ENCODE results near the gene SLF2.
"Not testable (repeated sequence)": the region's sequence is repeated elsewhere in the genome, so short reads cannot be mapped to it uniquely, and the experiment has no call there.

The SLF2 gene

DNA sequence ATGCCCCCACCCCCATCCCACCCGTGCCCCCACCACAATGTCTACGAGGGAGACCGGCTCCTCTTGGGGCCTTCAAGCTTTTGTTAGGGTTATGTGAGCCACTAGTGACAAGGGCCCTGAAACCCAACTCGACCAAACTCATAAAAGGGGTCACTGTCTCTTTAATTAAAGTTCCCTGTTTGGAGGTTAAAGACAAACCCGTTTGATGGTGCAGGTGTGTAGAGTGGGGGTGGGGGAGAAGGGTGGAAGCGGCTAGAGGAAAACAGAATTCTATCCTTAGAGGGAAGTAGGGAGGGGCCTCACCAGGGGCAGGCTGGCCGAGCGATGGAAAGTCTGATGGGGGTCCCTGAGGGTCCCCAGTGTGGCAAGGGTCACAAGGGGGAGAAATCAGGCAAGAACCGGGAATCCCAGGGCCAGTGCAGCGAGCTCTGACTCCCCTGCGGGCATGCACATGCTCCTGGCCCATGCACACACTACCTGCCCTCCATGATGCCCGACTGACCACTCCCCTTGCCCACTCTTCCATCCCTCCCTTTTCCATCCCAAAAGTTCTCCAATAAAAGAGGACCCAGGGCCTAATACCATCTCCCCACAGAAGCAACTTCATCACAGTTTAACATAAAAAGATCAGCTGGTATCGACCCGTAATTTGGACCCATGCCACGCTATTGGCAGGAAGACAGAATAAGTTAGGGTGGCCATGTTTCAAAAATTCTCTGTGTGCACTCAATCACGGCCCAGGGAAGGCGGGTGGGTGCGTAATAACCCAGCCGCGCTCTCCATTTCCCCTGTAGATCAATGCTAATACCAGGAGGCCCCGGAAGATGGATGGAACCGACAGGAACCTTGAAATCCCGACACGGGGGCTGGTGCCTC, 35.9 kb upstream of the SLF2 start:
- no peak for DNase-seq
- intact Hi-C loops (cut with DNase I): loop anchor here (10.0 kb wide), 1 partner anchor 132 kb away; the partner anchor contains the start of gene PAX2

- peak in 1 of 10 donors; percentile 24 for DNase-seq
- intact Hi-C loops (cut with DNase I): loop anchor here (10.0 kb wide), 1 partner anchor 133 kb away; the partner anchor contains the start of gene PAX2
Measured at GRCh38 chr10:100877461-100877850, 35.3 kb upstream of the SLF2 start.

DNA sequence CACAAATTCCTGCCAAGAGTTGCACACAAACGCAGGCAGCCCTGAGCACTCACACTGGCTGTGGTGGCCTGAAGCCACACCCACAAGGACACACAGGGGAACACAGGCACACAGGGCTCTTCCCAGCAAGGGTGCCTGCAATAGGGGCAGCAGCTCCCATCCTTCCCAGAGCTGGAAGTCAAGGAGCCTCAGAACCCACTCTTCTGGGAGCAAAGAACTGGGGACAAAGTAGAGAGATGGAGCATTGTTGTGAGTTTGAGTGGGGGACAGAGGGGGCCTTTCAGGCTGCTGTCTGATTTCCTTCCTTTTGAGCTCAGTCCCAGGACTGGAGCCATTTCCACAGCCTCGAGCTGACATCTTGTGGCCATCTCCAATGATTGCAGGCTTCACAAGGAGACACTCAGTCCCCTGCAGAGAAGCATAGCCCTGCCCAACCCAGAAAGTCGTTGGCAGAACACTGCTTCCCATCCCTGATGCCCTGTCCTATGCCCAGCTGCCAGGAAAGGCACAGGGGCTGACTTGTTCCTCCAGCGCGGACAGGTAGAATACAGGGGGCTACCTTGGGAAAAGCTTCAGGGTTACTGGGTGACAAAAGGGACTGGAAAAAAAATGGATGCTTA, 34.4 kb upstream of the SLF2 start:
- DNase-seq: peak; percentile 51 to 95 (median 68)
- intact Hi-C loops (cut with DNase I): loop anchor here (2.0 to 10.0 kb wide), 2 partner anchors 134 to 316 kb away; partner anchors contain the start of gene PAX2

- intact Hi-C loops (cut with DNase I): loop anchor here (2.0 to 10.0 kb wide), 2 partner anchors 135 to 317 kb away; partner anchors contain the start of gene PAX2
- peak in 1 of 10 donors; percentile 61 for DNase-seq
Measured at GRCh38 chr10:100879741-100880360, 32.9 kb upstream of the SLF2 start.

DNA sequence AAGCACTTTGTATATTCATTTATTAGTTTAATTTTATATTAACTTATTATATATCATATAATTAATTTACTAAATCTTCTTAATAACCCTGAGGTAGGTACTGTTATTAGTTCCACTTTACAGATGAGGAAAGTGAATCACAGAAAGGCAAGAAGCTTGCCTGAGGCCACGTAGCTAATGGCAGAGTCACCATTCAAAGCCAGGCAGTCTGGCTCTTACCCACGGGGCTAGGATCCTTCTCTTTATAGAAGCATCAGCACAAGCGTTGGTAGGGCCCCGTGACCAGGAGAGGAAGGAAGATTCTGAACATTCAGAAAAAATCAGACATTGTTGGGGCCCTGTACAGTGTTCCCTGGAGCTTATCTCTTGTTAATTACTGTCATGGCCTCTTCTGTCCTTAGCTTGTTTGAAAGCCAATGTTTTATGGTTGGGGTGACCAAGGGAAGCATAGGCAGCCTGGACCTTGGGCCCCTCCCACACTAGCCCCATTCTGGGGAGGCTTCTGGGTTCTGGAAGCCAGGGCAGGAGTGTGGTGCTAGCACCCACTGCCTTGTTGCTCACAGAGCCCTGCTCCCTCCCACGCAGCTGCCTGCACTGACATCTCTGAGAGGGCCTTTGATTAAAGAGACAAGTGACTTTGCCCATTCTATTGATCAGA, 31.1 kb upstream of the SLF2 start:
- no peak for DNase-seq
- intact Hi-C loops (cut with DNase I): no loop called here

- intact Hi-C loops (cut with DNase I): no loop called here
Measured at GRCh38 chr10:100882252-100882651, 30.5 kb upstream of the SLF2 start.

DNA sequence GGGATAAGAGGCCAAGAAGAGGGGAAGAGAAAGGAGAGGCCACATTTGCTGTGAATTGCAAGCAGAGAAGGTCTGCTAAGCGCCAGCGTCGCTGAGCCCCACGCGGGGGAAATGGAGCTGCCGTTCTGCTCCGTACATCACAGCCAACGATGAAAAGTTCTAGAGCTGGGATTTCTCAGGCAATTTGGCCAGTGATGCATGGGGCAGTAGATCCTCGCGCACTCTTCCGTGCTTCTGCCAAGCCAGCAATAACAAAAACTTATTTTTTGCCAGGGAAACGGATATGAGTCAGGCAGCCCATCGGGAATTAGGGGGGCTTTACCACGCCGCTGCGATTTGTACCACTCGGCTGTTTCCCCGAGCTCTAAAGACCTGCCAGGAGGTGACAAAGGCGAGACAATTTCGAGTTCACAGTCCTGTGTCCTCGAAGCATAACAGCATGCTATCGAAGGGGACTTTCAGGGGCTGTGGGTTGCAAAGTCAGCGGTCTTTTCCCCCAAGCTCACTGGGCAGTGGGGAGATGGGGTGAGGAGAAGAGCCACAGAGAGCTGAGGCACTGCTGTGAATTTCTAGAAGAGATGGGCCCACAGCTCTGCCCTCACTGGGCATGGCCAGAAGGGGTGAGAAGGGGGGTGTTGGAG, 30.0 kb upstream of the SLF2 start:
- intact Hi-C loops (cut with DNase I): no loop called here
- DNase-seq: peak in 1 of 10 donors; percentile 54

More at GRCh38 chr10:100882252-100882651, 30.5 kb upstream of the SLF2 start:
- no peak for DNase-seq

GRCh38 chr10:100883312-100883821, 29.4 kb upstream of the SLF2 start:
- no peak for DNase-seq
- intact Hi-C loops (cut with DNase I): no loop called here

GRCh38 chr10:100885611-100886010, 27.2 kb upstream of the SLF2 start:
- intact Hi-C loops (cut with DNase I); DNase-seq: not testable (repeated sequence)

DNA sequence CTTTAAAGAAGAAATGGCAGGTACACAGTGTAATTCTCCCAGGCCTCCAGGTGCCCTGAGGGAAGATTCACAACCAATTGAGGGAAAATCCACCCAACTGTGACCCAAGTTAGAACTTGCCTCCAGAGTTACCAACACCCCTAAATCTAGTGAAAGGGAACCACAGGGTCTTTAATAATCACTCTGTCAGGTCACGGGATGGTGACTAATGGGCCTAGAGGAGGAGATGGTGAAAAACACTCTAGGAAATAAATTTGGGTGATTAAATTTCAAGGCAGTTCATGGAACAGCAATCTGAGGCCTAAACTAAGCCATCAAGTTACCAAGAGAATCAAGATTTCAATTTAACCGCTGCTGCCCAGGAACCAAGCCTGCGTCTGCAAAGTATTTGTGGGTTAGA, 26.7 kb upstream of the SLF2 start:
- DNase-seq: no peak
- intact Hi-C loops (cut with DNase I): no loop called here

DNA sequence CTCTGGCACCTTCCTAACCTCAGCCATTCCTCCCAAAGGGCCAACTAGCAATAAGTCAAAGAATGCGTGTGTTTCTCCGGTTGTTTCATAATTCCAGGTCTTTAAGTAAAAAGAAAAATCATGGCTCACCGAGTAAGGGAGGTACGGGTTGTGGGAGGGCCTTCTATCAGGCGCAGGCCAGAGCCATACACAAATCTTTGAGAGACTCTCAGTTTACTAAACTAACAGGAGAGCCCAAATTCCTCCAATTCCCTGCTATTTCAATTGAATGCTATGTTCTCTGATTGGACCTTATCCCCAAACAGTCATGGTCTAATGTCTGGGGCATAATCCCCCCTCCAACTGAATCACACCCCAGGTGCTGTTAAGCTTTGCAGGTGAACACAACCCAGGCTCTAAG, 26.2 kb upstream of the SLF2 start:
- no peak for DNase-seq

DNA sequence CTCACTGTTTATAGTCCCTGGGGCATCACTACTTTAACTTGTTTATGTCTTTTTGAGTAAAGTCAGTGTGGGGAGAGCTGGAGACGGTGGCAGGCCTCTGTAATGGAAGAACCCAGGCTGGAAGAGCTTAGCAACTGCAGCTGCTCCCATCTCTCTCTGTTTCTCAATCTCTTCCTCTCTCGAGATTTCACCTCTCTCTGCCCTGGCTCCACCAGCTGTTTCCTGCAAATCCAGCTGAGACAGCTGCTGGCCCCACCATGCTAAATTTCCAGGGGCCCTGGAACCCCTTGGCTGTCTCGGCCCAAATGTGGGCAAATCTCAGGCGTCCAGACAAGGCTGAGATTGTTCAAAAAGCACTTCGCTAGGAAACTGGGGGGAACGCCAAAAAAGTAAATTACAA, 25.8 kb upstream of the SLF2 start:
- DNase-seq: no peak
- intact Hi-C loops (cut with DNase I): no loop called here

More for the DNA sequence above, 26.2 kb upstream of the SLF2 start:
- intact Hi-C loops (cut with DNase I): no loop called here

- intact Hi-C loops (cut with DNase I): no loop called here
- no peak for DNase-seq
Measured at GRCh38 chr10:100887761-100888296, 24.9 kb upstream of the SLF2 start.

- no peak for DNase-seq
- intact Hi-C loops (cut with DNase I): no loop called here
Measured at GRCh38 chr10:100888957-100889356, 23.8 kb upstream of the SLF2 start.

DNA sequence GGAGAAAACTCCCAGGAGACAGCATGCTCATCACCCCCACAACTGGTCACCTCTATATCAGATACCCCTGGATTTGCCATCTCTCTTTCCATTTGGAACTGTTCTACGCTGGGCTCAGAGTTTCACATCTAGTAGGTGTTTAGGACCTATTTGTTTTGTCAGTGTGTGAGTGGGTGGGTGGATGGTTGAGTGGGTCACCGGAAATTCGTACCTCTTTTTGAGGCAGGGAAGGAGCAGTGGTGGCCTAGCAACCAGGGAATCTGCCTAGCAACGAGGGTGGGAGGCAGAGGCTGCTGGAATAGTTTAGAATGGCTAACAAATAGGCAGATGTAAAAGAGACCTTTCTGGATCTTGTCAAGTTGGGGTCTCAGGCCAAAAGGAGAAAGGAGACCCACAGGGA, 23.2 kb upstream of the SLF2 start:
- intact Hi-C loops (cut with DNase I): no loop called here
- no peak for DNase-seq

GRCh38 chr10:100890141-100890672, 22.6 kb upstream of the SLF2 start:
- intact Hi-C loops (cut with DNase I): no loop called here
- no peak for DNase-seq

DNA sequence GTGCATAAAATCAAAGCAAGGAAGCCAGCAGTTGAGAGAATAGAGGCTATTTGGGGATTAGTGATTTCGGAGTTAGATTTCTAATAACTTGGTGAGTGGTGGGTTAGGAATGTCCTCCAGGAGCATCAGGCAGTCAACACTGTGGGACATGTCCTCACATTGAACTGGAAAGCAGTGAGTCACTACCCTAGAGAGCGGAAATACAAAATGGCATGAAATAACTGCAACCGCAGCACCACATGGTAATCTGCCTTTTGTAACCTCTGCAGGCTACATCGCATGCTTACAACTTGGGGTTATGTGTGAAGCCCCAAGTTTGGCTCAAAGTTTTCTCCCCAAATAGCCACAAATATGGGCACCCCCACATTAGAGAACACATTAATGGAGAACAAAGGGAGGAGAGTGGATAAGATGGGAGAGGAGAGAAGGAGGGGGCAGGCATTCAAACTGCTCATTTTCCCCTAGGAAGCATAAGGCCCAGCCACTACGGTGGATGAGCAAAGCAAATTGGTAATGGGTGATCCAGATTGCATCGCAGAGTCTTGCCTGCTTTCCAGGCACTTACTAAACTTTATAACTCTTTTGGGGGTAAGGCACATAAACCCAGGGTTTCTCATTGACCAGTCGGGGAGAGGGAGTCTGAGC, 22.0 kb upstream of the SLF2 start:
- DNase-seq: no peak
- intact Hi-C loops (cut with DNase I): no loop called here

GRCh38 chr10:100894033-100894432, 18.7 kb upstream of the SLF2 start:
- no peak for DNase-seq
- intact Hi-C loops (cut with DNase I): no loop called here

All from posterior cingulate gyrus (tissue), 11 donors.